Activated CD8-positive, alpha-beta memory T cell treated with anti-CD3 and anti-CD28 coated beads for 1 hour (primary cell): Measurements from ENCODE around the gene PFDN2.
"Not testable (repeated sequence)": the region's sequence is repeated elsewhere in the genome, so short reads cannot be mapped to it uniquely, and the experiment has no call there.

ENCODE experiments used
- DNase-seq, 2 donors: peaks; one replicate each; pipeline ENCODE4 v3.0.0-alpha.2; 2020; ENCODE audit warnings: low read depth in 1 of 2; ENCODE audit errors: extremely low read depth in 1 of 2

PFDN2 gene

GRCh38 chr1:161082996-161083747 is 34.7 kb downstream of the PFDN2 start:
- DNase-seq: no peak

- no peak for DNase-seq
These were observed 35.4 kb downstream of the PFDN2 start for GRCh38 chr1:161082483-161082882.

GRCh38 chr1:161081519-161081918 is 36.3 kb downstream of the PFDN2 start:
- no peak for DNase-seq

- no peak for DNase-seq
These were observed 37.1 kb downstream of the PFDN2 start for GRCh38 chr1:161080441-161081405.

GRCh38 chr1:161079436-161080110 is 38.3 kb downstream of the PFDN2 start:
- no peak for DNase-seq

GRCh38 chr1:161077426-161077825 is 40.4 kb downstream of the PFDN2 start:
- no peak for DNase-seq

GRCh38 chr1:161076410-161076809 is 41.4 kb downstream of the PFDN2 start:
- DNase-seq: no peak

- no peak for DNase-seq
These were observed 43.0 kb downstream of the PFDN2 start for GRCh38 chr1:161074676-161075368.

GRCh38 chr1:161073474-161074121 is 44.2 kb downstream of the PFDN2 start:
- DNase-seq: no peak

GRCh38 chr1:161072751-161073449 is 44.9 kb downstream of the PFDN2 start:
- DNase-seq: no peak

GRCh38 chr1:161071886-161072371 is 45.9 kb downstream of the PFDN2 start:
- peak in 1 of 2 donors; percentile 29 for DNase-seq

GRCh38 chr1:161070761-161071160 is 47.1 kb downstream of the PFDN2 start:
- no peak for DNase-seq

- DNase-seq: peak; percentile 60 to 68
These were observed 48.0 kb downstream of the PFDN2 start, which contains the start of gene ARHGAP30 for GRCh38 chr1:161069731-161070270. ARHGAP30 (minus strand) TSS chr1:161069891; CDS start chr1:161069624, 267 bp downstream.

GRCh38 chr1:161069241-161069640 is 48.6 kb downstream of the PFDN2 start:
- DNase-seq: no peak

- DNase-seq: peak; percentile 66 to 70
These were observed 49.3 kb downstream of the PFDN2 start for GRCh38 chr1:161068306-161069234.

- DNase-seq: no peak
These were observed 51.1 kb downstream of the PFDN2 start for GRCh38 chr1:161066694-161067093.

- DNase-seq: not testable (repeated sequence)
These were observed 52.2 kb downstream of the PFDN2 start for GRCh38 chr1:161065681-161066080.

GRCh38 chr1:161063936-161064335 is 53.9 kb downstream of the PFDN2 start:
- DNase-seq: not testable (repeated sequence)
